ENCODE measurements around the gene MYOM1.

DNA sequence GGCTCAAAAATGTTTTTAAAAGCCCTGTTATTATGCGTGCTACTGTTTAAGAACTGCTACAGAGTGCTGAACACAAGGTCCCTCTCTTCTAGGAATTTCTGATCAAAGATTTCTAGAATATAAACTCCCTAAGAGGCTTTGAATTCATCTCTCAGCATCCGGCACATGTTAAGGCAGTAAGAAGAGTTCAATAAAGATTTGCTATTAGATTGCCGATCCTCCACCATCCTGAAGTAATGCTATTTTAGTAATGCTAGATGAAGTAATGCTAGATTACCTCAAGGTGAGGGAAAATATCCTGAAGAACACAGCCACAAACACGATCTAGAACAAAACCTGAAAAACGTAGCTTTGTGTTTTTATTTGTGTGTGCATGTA is 41.2 kb upstream of the MYOM1 start:
- no peak for TF ChIP-seq MYC (IDR thresholded peaks at IDR 0.05; ENCODE audit: low read depth, low read length)
- TF ChIP-seq EZH2 (IDR thresholded peaks at IDR 0.05; ENCODE audit: borderline replicate concordance, low read depth, low read length, severe bottlenecking), result no peak
- TF ChIP-seq, protein P1, sequence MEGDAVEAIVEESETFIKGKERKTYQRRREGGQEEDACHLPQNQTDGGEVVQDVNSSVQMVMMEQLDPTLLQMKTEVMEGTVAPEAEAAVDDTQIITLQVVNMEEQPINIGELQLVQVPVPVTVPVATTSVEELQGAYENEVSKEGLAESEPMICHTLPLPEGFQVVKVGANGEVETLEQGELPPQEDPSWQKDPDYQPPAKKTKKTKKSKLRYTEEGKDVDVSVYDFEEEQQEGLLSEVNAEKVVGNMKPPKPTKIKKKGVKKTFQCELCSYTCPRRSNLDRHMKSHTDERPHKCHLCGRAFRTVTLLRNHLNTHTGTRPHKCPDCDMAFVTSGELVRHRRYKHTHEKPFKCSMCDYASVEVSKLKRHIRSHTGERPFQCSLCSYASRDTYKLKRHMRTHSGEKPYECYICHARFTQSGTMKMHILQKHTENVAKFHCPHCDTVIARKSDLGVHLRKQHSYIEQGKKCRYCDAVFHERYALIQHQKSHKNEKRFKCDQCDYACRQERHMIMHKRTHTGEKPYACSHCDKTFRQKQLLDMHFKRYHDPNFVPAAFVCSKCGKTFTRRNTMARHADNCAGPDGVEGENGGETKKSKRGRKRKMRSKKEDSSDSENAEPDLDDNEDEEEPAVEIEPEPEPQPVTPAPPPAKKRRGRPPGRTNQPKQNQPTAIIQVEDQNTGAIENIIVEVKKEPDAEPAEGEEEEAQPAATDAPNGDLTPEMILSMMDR (IDR thresholded peaks at IDR 0.05; ENCODE audit: extremely low read depth in 1 of 2, insufficient read depth in 1 of 2, low read depth in 1 of 2, low read length in 2 of 2), result no peak
